GM04503 (cell line): Measurements from ENCODE around the gene NUDT9.
"Not testable (repeated sequence)": the region's sequence is repeated elsewhere in the genome, so short reads cannot be mapped to it uniquely, and the experiment has no call there.

Experiments used
- DNase-seq: peaks from one replicate; pipeline ENCODE4 v3.0.0-alpha.2; 2012; ENCODE audit warnings: low read depth

The NUDT9 gene

GRCh38 chr4:87409420-87409939 lies 12.9 kb upstream of the NUDT9 start:
- DNase-seq = no peak

- no peak for DNase-seq
Measured at GRCh38 chr4:87410157-87410556, 12.2 kb upstream of the NUDT9 start.

GRCh38 chr4:87410679-87411078 lies 11.7 kb upstream of the NUDT9 start:
- DNase-seq = no peak

- no peak for DNase-seq
Measured at GRCh38 chr4:87414816-87415215, 7.6 kb upstream of the NUDT9 start.

- no peak for DNase-seq
Measured at GRCh38 chr4:87416965-87417364, 5.4 kb upstream of the NUDT9 start.

GRCh38 chr4:87418410-87418809 lies 4.0 kb upstream of the NUDT9 start:
- not testable (repeated sequence) for DNase-seq

- DNase-seq = no peak
Measured at GRCh38 chr4:87419578-87420249, 2.7 kb upstream of the NUDT9 start.

- no peak for DNase-seq
Measured at GRCh38 chr4:87420276-87420830, 2.0 kb upstream of the NUDT9 start.

- no peak for DNase-seq
Measured at GRCh38 chr4:87423317-87424098, 1.1 kb downstream of the NUDT9 start.

GRCh38 chr4:87424099-87424543 lies 1.7 kb downstream of the NUDT9 start:
- not testable (repeated sequence) for DNase-seq

- no peak for DNase-seq
Measured at GRCh38 chr4:87425711-87426110, 3.3 kb downstream of the NUDT9 start.

- DNase-seq = no peak
Measured at GRCh38 chr4:87426865-87427517, 4.6 kb downstream of the NUDT9 start.

GRCh38 chr4:87427518-87427868 lies 5.1 kb downstream of the NUDT9 start:
- DNase-seq = no peak

- DNase-seq = no peak
Measured at GRCh38 chr4:87428979-87429378, 6.6 kb downstream of the NUDT9 start.

GRCh38 chr4:87430038-87430437 lies 7.7 kb downstream of the NUDT9 start:
- no peak for DNase-seq

GRCh38 chr4:87433342-87433741 lies 11.0 kb downstream of the NUDT9 start:
- no peak for DNase-seq

GRCh38 chr4:87442889-87443288 lies 20.5 kb downstream of the NUDT9 start:
- no peak for DNase-seq

- no peak for DNase-seq
Measured at GRCh38 chr4:87444741-87445140, 22.4 kb downstream of the NUDT9 start.

- DNase-seq = no peak
Measured at GRCh38 chr4:87445964-87446363, 23.6 kb downstream of the NUDT9 start.

- DNase-seq = not testable (repeated sequence)
Measured at GRCh38 chr4:87446375-87446774, 24.0 kb downstream of the NUDT9 start.

GRCh38 chr4:87451537-87451936 lies 29.2 kb downstream of the NUDT9 start:
- DNase-seq = no peak

GRCh38 chr4:87458913-87459312 lies 36.5 kb downstream of the NUDT9 start:
- DNase-seq = no peak

GRCh38 chr4:87461281-87461700 lies 38.9 kb downstream of the NUDT9 start:
- DNase-seq = no peak
